Measurements from ENCODE around the gene RPLP1. TPM values are rescaled to one million over a fixed set of nuclear protein-coding genes. Genes with fewer than 3 reads are reported as not detected.

The RPLP1 gene
- total and polyA plus RNA-seq, 9 of the 15 experiments (the other 6 are each of a cell fraction or from before 2014, with no cell fraction given), result 76.3 to 3,053 (median 847) TPM

DNA sequence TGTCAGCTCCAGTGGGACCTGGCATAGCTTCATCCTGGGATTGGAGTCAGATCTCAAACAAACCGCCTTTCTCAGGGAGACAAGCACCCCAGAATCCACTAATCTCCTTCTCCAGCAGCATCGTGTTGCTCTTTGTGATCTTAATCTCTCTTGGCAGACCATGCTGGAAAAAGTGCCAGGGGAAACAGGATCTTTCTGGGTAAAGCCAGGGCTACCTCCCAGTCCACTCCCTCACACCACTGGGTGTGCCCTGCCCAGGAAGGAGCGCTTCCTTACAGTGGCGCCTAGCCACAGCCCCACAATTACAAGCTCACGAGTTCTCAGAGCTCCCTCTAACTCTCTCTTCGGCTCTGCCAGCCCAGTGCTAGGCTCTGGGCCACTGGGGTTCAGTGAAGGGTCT, 32.2 kb downstream of the RPLP1 start (continued):
- TF ChIP-seq, protein P1, sequence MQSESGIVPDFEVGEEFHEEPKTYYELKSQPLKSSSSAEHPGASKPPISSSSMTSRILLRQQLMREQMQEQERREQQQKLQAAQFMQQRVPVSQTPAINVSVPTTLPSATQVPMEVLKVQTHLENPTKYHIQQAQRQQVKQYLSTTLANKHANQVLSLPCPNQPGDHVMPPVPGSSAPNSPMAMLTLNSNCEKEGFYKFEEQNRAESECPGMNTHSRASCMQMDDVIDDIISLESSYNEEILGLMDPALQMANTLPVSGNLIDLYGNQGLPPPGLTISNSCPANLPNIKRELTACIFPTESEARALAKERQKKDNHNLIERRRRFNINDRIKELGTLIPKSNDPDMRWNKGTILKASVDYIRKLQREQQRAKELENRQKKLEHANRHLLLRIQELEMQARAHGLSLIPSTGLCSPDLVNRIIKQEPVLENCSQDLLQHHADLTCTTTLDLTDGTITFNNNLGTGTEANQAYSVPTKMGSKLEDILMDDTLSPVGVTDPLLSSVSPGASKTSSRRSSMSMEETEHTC (IDR thresholded peaks at IDR 0.05), result no peak
- no peak for TF ChIP-seq NELFE (IDR thresholded peaks at IDR 0.05; ENCODE audit: insufficient read depth, insufficient read length)

DNA sequence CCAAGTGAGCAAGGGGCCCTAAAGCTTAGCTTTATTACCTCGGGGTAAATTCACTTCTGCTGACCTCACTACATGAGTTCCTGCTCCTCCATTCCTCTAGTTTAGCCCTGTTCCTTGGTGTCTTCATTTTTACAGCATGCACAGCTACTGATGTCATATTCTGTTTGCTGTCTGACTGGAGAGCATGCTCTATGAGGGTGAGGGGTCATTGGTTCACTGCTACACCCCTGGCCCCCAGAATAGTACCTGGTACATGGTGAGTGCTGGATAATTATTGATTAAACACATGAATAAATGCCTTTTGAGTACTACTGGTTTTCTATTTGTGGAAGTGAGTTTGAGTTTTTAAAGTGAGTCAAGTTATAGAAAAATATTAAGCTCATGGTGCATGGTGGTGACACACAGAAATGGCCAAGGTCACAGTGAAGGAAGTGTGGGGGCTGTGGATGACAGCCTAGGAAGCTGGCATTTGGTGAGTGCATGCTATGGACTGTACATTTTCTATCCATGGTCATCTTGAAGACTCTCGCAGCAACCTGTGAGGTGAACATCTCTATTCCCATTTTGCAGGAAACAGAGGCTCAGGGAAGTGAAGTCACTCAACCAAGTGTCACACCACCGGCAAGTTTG, 34.0 kb downstream of the RPLP1 start:
- TF ChIP-seq, protein P2, sequence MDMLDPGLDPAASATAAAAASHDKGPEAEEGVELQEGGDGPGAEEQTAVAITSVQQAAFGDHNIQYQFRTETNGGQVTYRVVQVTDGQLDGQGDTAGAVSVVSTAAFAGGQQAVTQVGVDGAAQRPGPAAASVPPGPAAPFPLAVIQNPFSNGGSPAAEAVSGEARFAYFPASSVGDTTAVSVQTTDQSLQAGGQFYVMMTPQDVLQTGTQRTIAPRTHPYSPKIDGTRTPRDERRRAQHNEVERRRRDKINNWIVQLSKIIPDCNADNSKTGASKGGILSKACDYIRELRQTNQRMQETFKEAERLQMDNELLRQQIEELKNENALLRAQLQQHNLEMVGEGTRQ (CRISPR knock-in tag; IDR thresholded peaks at IDR 0.05), result no peak
- TF ChIP-seq DNMT1 (IDR thresholded peaks at IDR 0.05) (no peak), BRF1 (IDR thresholded peaks at IDR 0.05; ENCODE audit: borderline replicate concordance, extremely low read depth, insufficient read length) (no peak), ZNF121 (CRISPR knock-in tag; conservative IDR thresholded peaks at IDR 0.05) (no peak), MIER1 (IDR thresholded peaks at IDR 0.05; ENCODE audit: low read depth) (no peak), TSC22D4 (tag; IDR thresholded peaks at IDR 0.05) (no peak), XRCC4 (IDR thresholded peaks at IDR 0.05; ENCODE audit: extremely low read depth, insufficient read depth, insufficient read length) (no peak), SRSF7 (optimal IDR thresholded peaks at IDR 0.05; ENCODE audit: low read depth, low read length) (no peak), ZNF445 (CRISPR knock-in tag; IDR thresholded peaks at IDR 0.05; ENCODE audit: low read depth) (no peak), ZNF217 (CRISPR knock-in tag; IDR thresholded peaks at IDR 0.05) (no peak), EP400 (IDR thresholded peaks at IDR 0.05) (no peak)
- TF ChIP-seq, protein P3, sequence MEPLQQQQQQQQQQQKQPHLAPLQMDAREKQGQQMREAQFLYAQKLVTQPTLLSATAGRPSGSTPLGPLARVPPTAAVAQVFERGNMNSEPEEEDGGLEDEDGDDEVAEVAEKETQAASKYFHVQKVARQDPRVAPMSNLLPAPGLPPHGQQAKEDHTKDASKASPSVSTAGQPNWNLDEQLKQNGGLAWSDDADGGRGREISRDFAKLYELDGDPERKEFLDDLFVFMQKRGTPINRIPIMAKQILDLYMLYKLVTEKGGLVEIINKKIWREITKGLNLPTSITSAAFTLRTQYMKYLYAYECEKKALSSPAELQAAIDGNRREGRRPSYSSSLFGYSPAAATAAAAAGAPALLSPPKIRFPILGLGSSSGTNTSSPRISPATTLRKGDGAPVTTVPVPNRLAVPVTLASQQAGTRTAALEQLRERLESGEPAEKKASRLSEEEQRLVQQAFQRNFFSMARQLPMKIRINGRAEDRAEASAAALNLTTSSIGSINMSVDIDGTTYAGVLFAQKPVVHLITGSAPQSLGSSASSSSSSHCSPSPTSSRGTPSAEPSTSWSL (CRISPR knock-in tag; IDR thresholded peaks at IDR 0.05; ENCODE audit: borderline replicate concordance), result no peak
- TF ChIP-seq, protein P4, sequence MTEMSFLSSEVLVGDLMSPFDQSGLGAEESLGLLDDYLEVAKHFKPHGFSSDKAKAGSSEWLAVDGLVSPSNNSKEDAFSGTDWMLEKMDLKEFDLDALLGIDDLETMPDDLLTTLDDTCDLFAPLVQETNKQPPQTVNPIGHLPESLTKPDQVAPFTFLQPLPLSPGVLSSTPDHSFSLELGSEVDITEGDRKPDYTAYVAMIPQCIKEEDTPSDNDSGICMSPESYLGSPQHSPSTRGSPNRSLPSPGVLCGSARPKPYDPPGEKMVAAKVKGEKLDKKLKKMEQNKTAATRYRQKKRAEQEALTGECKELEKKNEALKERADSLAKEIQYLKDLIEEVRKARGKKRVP (CRISPR knock-in tag; IDR thresholded peaks at IDR 0.05), result no peak
- in situ Hi-C loops (cut with MboI) (no loop called here), intact Hi-C loops (cut with micrococcal nuclease) (no loop called here)
- H3K9ac ChIP-seq (ENCODE audit: insufficient read depth in 1 of 2, low read depth in 2 of 2, low read length in 2 of 2), result no peak overlapping the region
- ATAC-seq, result no peak
- BruUV-seq (replicated peaks), result no TSS peak
- no peak overlapping the region for H3K4me3 ChIP-seq
- 0% methylated on average over 3 of the region's 3 CpGs for WGBS (ENCODE audit: insufficient coverage, low coverage, missing lambda C conversion rate)
- DNase-seq (ENCODE audit: extremely low read depth in 1 of 4, low spot score in 3 of 4), result no peak
- H3K4me1 ChIP-seq (replicated peaks in 1 of 2; ENCODE audit: control insufficient read depth in 2 of 2, insufficient read depth in 2 of 2, low read length in 2 of 2), result no peaks in the 10 kb centered on the region
- no peak overlapping the region for H2AFZ ChIP-seq (ENCODE audit: low read depth, low read length)
- ChIA-PET POLR2A (interaction anchor here (0.6 kb wide), 2 partner anchors 34 to 1230 kb away, joined by 3 read pairs; no protein-coding TSS in a partner anchor), CTCF (ENCODE audit: low intra/inter-chr PET ratio) (no interaction called here)
- H3K9me1 ChIP-seq (ENCODE audit: control insufficient read depth, insufficient read depth, low read length), result no peaks in the 10 kb centered on the region
- no peaks in the 10 kb centered on the region for H3K9me3 ChIP-seq (replicated peaks; ENCODE audit: control insufficient read depth, insufficient read depth, low read depth, low read length)
- H4K20me1 ChIP-seq (replicated peaks; ENCODE audit: control insufficient read depth, insufficient read depth, low read length), result no peaks in the 10 kb centered on the region
- H3K27ac ChIP-seq (ENCODE audit: extremely low read depth, low read depth, low read length), result no peak overlapping the region
- H3K36me3 ChIP-seq (ENCODE audit: control insufficient read depth, insufficient read depth, low read length), result no peaks in the 10 kb centered on the region
- peaks cover 0 to 19% of the 10 kb centered on the region in 2 experiments; a peak in 3 of 5 replicates for H3K27me3 ChIP-seq (ENCODE audit: control insufficient read depth in 2 of 2, insufficient read depth in 2 of 2, low read length in 2 of 2)
- no peak for FAIRE-seq
- no peaks in the 10 kb centered on the region for H3K79me2 ChIP-seq (ENCODE audit: control insufficient read depth, insufficient read depth, low read length)
- H3K4me2 ChIP-seq (ENCODE audit: insufficient read depth, low read length), result no peak overlapping the region

Data from K562 (cell line).